H1 (cell line): Measurements from ENCODE around the gene AP3S1. TPM values are rescaled to one million over a fixed set of nuclear protein-coding genes. Genes with fewer than 3 reads are reported as not detected.

Experiments used
- KDM1A ChIP-seq: fragments of 200-600, 300-600 bp; sonication (generic); IDR thresholded peaks from 2 replicates; pipeline ENCODE4 v1.7.1; 2016; ENCODE audit warnings: mild to moderate bottlenecking, low read length, borderline replicate concordance
- polyA plus RNA-seq, 7 experiments: library from polyadenylated mRNA; depleted of rRNA in 3 of 7; stranded (reverse) in 5 of 7; unstranded in 2 of 7; fragments of >200 nt in 5 of 7; fragments of 200-250 nt in 2 of 7; gene quantifications; 1 replicate in 5 of 7; 2 replicates in 1 of 7; 4 replicates in 1 of 7; pipeline versions ENCODE4 v1.2.1 to v1.2.3, GENCODE V29; 2011 to 2013; ENCODE audit warnings: missing spikeins in 2 of 7, mixed read lengths in 2 of 7
- total RNA-seq: library from RNA; stranded (reverse); fragmentation: NEBNext Ultra II Directional; extraction: Animal tissue kit (Norgen Biotek cat#: 25700); gene quantifications from 2 replicates; pipeline ENCODE4 v1.2.1, GENCODE V29; 2021
- TF ChIP-seq, protein P1 (sequence below): fragments of 300-600 bp; sonication (generic); IDR thresholded peaks from 2 replicates; pipeline ENCODE4 v1.7.1; 2012; ENCODE audit warnings: low read length, moderate library complexity, mild to moderate bottlenecking, inconsistent platforms; ENCODE audit not compliant: insufficient replicate concordance

Gene AP3S1
- total and polyA plus RNA-seq, 2 of the 8 experiments (the other 6 are each of a cell fraction or from before 2014, with no cell fraction given), result 26.6 to 72.7 TPM

DNA sequence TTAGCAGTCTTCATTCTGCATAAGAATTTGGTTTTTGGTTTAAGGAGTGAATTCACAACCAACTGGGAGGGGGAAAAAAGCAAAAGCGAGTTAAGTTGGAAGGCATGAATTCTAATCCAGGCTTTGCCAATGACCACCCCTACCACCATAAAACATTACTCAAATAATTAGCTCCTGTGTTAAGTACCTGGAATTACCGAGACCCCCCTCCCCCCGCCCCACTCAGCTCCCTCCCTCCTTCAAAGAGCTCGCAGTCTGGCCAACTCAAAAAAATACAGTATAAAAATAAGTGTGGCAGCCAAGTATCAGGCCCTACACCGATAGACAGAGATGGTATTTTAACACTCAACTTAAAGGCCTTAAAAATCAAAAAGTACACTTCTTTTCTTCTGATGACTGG is 862 bp upstream of the AP3S1 start (continued):
- TF ChIP-seq KDM1A, result no peak
- TF ChIP-seq, protein P1, sequence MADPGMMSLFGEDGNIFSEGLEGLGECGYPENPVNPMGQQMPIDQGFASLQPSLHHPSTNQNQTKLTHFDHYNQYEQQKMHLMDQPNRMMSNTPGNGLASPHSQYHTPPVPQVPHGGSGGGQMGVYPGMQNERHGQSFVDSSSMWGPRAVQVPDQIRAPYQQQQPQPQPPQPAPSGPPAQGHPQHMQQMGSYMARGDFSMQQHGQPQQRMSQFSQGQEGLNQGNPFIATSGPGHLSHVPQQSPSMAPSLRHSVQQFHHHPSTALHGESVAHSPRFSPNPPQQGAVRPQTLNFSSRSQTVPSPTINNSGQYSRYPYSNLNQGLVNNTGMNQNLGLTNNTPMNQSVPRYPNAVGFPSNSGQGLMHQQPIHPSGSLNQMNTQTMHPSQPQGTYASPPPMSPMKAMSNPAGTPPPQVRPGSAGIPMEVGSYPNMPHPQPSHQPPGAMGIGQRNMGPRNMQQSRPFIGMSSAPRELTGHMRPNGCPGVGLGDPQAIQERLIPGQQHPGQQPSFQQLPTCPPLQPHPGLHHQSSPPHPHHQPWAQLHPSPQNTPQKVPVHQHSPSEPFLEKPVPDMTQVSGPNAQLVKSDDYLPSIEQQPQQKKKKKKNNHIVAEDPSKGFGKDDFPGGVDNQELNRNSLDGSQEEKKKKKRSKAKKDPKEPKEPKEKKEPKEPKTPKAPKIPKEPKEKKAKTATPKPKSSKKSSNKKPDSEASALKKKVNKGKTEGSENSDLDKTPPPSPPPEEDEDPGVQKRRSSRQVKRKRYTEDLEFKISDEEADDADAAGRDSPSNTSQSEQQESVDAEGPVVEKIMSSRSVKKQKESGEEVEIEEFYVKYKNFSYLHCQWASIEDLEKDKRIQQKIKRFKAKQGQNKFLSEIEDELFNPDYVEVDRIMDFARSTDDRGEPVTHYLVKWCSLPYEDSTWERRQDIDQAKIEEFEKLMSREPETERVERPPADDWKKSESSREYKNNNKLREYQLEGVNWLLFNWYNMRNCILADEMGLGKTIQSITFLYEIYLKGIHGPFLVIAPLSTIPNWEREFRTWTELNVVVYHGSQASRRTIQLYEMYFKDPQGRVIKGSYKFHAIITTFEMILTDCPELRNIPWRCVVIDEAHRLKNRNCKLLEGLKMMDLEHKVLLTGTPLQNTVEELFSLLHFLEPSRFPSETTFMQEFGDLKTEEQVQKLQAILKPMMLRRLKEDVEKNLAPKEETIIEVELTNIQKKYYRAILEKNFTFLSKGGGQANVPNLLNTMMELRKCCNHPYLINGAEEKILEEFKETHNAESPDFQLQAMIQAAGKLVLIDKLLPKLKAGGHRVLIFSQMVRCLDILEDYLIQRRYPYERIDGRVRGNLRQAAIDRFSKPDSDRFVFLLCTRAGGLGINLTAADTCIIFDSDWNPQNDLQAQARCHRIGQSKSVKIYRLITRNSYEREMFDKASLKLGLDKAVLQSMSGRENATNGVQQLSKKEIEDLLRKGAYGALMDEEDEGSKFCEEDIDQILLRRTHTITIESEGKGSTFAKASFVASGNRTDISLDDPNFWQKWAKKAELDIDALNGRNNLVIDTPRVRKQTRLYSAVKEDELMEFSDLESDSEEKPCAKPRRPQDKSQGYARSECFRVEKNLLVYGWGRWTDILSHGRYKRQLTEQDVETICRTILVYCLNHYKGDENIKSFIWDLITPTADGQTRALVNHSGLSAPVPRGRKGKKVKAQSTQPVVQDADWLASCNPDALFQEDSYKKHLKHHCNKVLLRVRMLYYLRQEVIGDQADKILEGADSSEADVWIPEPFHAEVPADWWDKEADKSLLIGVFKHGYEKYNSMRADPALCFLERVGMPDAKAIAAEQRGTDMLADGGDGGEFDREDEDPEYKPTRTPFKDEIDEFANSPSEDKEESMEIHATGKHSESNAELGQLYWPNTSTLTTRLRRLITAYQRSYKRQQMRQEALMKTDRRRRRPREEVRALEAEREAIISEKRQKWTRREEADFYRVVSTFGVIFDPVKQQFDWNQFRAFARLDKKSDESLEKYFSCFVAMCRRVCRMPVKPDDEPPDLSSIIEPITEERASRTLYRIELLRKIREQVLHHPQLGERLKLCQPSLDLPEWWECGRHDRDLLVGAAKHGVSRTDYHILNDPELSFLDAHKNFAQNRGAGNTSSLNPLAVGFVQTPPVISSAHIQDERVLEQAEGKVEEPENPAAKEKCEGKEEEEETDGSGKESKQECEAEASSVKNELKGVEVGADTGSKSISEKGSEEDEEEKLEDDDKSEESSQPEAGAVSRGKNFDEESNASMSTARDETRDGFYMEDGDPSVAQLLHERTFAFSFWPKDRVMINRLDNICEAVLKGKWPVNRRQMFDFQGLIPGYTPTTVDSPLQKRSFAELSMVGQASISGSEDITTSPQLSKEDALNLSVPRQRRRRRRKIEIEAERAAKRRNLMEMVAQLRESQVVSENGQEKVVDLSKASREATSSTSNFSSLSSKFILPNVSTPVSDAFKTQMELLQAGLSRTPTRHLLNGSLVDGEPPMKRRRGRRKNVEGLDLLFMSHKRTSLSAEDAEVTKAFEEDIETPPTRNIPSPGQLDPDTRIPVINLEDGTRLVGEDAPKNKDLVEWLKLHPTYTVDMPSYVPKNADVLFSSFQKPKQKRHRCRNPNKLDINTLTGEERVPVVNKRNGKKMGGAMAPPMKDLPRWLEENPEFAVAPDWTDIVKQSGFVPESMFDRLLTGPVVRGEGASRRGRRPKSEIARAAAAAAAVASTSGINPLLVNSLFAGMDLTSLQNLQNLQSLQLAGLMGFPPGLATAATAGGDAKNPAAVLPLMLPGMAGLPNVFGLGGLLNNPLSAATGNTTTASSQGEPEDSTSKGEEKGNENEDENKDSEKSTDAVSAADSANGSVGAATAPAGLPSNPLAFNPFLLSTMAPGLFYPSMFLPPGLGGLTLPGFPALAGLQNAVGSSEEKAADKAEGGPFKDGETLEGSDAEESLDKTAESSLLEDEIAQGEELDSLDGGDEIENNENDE, result no peak
